Kidney epithelial cell (primary cell): ENCODE data around the gene CAMTA1. TPM values are rescaled to one million over a fixed set of nuclear protein-coding genes. Genes with fewer than 3 reads are reported as not detected.

Experiments used
- DNase-seq: peaks from one replicate; pipeline ENCODE4 v3.0.0-alpha.2; 2010; ENCODE audit warnings: low read depth
- H3K27me3 ChIP-seq: 2 replicates; pipeline ENCODE4 v1.6.0; 2011; ENCODE audit warnings: low read length; ENCODE audit not compliant: control insufficient read depth, insufficient read depth
- H3K36me3 ChIP-seq: 2 replicates; pipeline ENCODE4 v1.5.1; 2011; ENCODE audit warnings: low read length; ENCODE audit not compliant: control insufficient read depth, insufficient read depth
- H3K4me3 ChIP-seq: 2 replicates; pipeline ENCODE4 v1.5.1; 2011; ENCODE audit warnings: low read depth, mild to moderate bottlenecking, control low read depth, low read length
- CTCF ChIP-seq: IDR thresholded peaks from 2 replicates; pipeline ENCODE4 v1.5.1; 2011; ENCODE audit warnings: mild to moderate bottlenecking, moderate library complexity, low read length, control low read depth, inconsistent platforms; ENCODE audit not compliant: insufficient read depth, poor library complexity, severe bottlenecking
- total RNA-seq: library from RNA; depleted of rRNA; stranded (reverse); fragments of >200 nt; gene quantifications from 2 replicates; pipeline ENCODE4 v1.2.3, GENCODE V29; 2015

The CAMTA1 gene
- total RNA-seq, 1 donor from 2014 or later, result 76.5 TPM

- DNase-seq, result no peak
- H3K36me3 ChIP-seq, result no peaks in the 10 kb centered on the region
- TF ChIP-seq CTCF, result no peak
These were observed 433.8 kb downstream of the CAMTA1 start for GRCh38 chr1:7219031-7219430.

GRCh38 chr1:7220007-7220406, 434.8 kb downstream of the CAMTA1 start:
- TF ChIP-seq CTCF, result no peak
- no peak for DNase-seq
- Histone ChIP-seq H3K36me3 (no peaks in the 10 kb centered on the region), H3K27me3 (no peaks in the 10 kb centered on the region), H3K4me3 (no peak overlapping the region)

More at GRCh38 chr1:7219031-7219430, 433.8 kb downstream of the CAMTA1 start:
- Histone ChIP-seq H3K4me3 (no peak overlapping the region), H3K27me3 (no peaks in the 10 kb centered on the region)

- H3K27me3 ChIP-seq, result no peaks in the 10 kb centered on the region
- H3K4me3 ChIP-seq, result no peak overlapping the region
- no peak for DNase-seq
- no peaks in the 10 kb centered on the region for H3K36me3 ChIP-seq
- TF ChIP-seq CTCF, result no peak
These were observed 435.5 kb downstream of the CAMTA1 start for GRCh38 chr1:7220712-7221252.

GRCh38 chr1:7221826-7222694, 436.8 kb downstream of the CAMTA1 start:
- no peaks in the 10 kb centered on the region for H3K27me3 ChIP-seq
- H3K36me3 ChIP-seq, result no peaks in the 10 kb centered on the region
- no peak for TF ChIP-seq CTCF
- H3K4me3 ChIP-seq, result no peak overlapping the region
- DNase-seq, result no peak

- H3K36me3 ChIP-seq, result no peaks in the 10 kb centered on the region
- DNase-seq, result no peak
- no peak for TF ChIP-seq CTCF
- H3K27me3 ChIP-seq, result no peaks in the 10 kb centered on the region
- H3K4me3 ChIP-seq, result no peak overlapping the region
These were observed 437.4 kb downstream of the CAMTA1 start for GRCh38 chr1:7222695-7223015.
